GM18951 (cell line): Measurements from ENCODE around the gene MPL.

Experiments used
- POLR2A ChIP-seq: IDR thresholded peaks from 4 replicates; pipeline ENCODE4 v1.6.1; 2011; ENCODE audit warnings: mild to moderate bottlenecking; ENCODE audit not compliant: insufficient read length, insufficient read depth; ENCODE audit errors: extremely low read depth
- in situ Hi-C: fragments of 300-500 bp; cut with MboI; formaldehyde crosslinking; loops from one replicate; pipeline ENCODE4 v1.12.0; 2022; ENCODE audit warnings: low sequenced_read_pairs, mixed read lengths, inconsistent platforms; ENCODE audit not compliant: unreplicated experiment

MPL gene

DNA sequence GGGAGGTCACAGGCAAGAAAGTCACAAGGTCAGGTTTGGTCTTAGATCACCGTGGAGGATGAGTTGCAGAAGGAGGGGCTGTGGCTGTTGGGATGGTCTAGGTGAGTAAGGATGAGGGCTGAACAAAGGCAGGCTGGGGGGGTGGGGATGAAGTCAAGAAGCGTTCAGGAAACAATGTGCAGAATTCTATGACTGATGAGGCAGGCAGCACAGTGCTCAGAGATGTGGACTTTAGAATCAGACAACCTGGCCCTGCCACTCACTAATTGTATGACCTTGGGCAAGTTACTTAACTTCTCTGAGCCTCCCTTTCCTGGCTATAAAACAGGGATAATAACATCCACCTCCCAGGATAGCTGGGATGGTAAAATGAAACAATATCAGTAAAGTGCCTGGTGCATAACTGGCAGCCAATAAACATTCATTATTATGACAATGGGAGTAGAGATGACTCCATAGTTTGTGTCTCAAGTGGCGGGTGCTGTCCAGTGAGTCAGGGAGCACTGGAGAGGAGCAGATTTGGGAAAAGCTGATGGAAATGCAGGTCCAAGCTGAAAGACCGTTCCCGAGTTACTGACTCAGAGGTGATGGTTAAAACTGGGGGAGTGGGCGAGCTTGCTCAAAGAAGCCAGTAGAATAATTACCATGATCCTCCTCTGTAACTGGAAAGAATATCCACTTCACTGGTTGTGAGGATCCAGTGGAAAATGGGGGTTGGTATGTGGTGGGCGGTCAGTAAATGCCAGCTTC, 34.7 kb upstream of the MPL start:
- no peak for TF ChIP-seq POLR2A
- in situ Hi-C loops, result no loop called here

DNA sequence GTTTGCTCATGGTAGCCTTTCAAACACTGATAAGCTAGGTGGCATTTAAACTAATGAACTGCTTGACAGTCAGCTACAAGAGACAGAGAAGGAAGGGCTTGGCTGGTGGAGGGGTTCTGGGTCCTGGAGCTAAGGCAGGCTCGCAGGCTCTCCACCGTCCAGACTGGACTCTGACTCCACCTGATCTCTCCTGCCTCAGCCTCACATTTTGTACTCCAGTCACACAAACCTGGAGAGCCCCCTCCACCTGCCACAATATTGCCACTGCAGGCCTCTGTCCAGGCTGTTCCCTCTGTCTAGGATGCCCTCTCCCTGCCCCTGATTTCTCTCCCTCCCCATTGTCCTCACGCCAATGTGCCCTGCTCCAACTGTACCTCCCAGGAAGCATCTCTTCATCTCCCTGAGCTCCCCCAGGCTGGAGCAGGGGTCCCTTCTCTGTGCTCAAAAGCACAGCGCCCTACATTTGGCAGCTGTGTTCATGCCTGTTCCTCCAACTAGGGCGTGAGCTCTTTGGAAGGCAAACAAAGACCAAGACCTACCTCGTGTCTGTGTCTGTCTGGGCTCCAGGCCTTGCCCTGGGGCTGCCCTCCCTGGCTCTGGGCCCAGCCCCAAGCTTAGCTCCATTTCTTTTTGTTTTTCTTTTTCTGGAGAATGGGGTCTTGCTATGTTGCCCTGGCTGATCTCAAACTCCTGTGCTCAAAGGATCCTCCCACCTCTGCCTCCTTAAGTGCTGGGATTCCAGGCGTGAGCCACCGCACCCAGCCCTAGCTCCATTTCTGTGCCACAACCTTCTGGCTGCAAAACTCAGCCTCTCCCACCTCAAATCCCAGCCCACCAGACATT, 33.9 kb upstream of the MPL start:
- TF ChIP-seq POLR2A, result no peak
- in situ Hi-C loops, result no loop called here

DNA sequence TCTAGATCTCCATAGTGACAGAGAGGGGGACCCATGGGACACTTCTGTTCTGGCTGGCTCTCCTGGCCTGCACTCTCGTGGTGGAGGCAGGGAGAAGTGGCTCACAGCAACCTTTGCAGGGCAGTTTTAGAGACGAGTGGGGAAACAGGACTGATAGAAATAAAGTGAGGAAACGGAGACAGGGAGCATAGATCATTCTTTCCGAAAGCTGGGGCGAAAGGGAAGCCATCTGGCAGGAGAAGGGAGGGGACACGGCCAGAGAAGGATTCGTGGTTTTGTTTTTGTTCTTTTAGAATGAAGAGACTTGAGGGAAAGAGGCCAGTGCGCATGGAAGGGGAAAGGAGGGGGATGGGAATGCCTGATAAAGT, 33.3 kb upstream of the MPL start:
- TF ChIP-seq POLR2A, result no peak
- in situ Hi-C loops, result no loop called here

- no peak for TF ChIP-seq POLR2A
- in situ Hi-C loops, result no loop called here
Measured at GRCh38 chr1:43304771-43305300, 32.8 kb upstream of the MPL start.

GRCh38 chr1:43305461-43305860, 32.2 kb upstream of the MPL start:
- TF ChIP-seq POLR2A, result no peak
- in situ Hi-C loops, result no loop called here

DNA sequence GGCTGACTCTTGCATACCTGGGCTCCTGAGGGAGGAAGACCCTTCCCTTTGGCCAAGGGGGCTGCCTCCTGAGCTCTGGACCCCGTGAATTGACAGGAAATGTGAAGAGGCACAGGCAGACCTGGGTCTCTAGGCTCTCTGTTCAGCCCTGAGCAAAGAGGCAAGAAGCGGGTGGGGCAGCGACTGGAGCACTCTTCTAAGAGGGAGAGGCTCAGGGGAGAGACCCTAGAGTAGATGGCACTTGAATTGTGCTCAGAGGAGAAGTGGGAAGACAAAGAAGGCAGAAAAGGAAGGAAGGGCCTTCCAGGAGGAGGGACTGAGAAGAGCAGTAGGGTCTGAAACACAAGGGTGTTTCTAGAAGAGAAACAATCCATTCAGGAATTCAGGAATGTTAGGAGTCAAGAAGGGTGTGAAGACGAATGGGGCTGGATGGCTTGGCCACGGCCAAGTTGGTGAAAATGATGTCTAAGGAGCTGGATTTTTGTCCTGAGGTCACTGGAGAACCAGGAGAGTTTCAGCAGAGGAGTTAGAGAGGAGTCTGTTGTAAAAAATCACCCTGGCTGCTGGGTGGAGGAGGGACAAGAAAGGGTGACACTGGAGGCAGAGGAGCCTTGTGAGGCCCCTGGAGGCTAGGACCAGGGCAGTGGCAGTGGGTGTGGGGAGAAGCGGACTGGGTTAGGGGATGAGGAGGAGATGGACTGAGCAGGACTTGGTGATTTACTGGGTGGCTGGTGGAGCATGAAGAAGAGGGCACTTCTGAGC, 31.5 kb upstream of the MPL start:
- in situ Hi-C loops, result no loop called here
- TF ChIP-seq POLR2A, result no peak

GRCh38 chr1:43306688-43307457, 30.7 kb upstream of the MPL start:
- in situ Hi-C loops, result no loop called here
- no peak for TF ChIP-seq POLR2A

DNA sequence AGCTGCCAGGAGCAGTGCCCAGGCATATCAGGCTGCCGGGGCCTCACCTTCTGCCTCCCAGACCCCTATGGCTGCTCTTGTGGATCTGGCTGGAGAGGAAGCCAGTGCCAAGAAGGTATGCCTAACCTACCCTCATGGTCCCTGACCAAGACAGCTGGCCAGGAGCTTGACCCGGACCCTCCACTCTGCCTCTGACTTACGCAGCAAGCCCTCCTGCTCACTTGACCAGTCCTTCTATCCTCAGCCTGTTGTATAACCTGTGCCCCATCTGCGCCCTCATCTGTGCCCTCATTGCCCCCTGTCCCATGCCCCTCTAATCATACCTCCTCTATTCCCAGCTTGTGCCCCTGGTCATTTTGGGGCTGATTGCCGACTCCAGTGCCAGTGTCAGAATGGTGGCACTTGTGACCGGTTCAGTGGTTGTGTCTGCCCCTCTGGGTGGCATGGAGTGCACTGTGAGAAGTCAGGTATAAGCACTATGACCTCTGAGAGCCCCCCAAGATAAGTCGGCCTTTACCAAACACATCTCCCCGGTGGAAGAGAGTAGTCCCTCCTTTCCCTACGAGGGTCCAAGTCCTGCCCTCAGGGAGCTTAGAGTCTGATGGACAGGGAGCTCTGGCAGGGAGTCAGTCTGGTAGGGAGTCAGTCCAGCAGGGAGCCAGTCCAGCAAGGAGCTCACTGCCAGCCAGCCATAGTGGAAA, 30.0 kb upstream of the MPL start:
- in situ Hi-C loops, result no loop called here
- TF ChIP-seq POLR2A, result no peak

GRCh38 chr1:43308635-43309404, 28.8 kb upstream of the MPL start:
- in situ Hi-C loops, result no loop called here
- no peak for TF ChIP-seq POLR2A

DNA sequence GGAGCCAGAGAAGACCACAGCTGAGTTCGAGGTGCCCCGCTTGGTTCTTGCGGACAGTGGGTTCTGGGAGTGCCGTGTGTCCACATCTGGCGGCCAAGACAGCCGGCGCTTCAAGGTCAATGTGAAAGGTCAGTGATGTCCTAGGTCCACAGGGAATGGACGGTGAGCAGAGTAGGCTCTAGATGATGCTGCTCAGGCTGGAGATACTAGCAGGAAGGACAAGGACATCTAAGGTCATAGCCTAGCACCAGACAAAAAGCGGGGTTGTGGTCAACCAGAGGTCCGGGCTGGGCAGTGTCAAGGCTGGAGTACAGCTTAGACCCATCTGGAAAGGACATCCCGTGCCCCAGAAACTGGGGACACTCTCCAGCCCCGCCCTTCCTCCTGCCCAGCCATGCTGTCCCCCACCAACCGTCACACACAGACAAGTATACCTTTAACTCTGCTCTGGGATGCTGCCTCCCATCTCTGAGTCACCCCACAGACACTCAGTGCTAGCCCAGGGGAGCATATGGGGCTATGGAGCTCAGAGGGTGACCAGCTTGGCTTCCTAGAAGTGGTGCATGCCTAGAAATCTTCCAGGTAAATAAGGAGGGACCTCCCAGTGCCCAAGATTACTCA, 28.1 kb upstream of the MPL start:
- TF ChIP-seq POLR2A, result no peak
- in situ Hi-C loops, result no loop called here

- in situ Hi-C loops, result no loop called here
- no peak for TF ChIP-seq POLR2A
Measured at GRCh38 chr1:43311521-43311920, 26.1 kb upstream of the MPL start.
